Mesothelial cell of epicardium (in vitro differentiated cells): ENCODE measurements around the gene PDP2. TPM values are rescaled to one million over a fixed set of nuclear protein-coding genes. Genes with fewer than 3 reads are reported as not detected.

ENCODE experiments used
- DNase-seq, 2 experiments: peaks; one replicate each; pipeline ENCODE4 v3.0.0; 2021; ENCODE audit warnings: low spot score in 2 of 2; ENCODE audit not compliant: unreplicated experiment in 2 of 2
- H3K27ac Mint-ChIP-seq: 2 replicates; pipeline ENCODE4 v1.8.0; 2021; ENCODE audit warnings: mixed read lengths
- H3K27me3 Mint-ChIP-seq: 2 replicates; pipeline ENCODE4 v1.8.0; 2021; ENCODE audit warnings: low read depth, mixed read lengths
- H3K36me3 Mint-ChIP-seq: 2 replicates; pipeline ENCODE4 v1.8.0; 2021; ENCODE audit warnings: mixed read lengths
- H3K4me1 Mint-ChIP-seq: 2 replicates; pipeline ENCODE4 v1.8.0; 2021; ENCODE audit warnings: mixed read lengths
- H3K4me3 Mint-ChIP-seq: 2 replicates; pipeline ENCODE4 v1.8.0; 2021; ENCODE audit warnings: mild to moderate bottlenecking, moderate library complexity, mixed read lengths
- H3K9me3 Mint-ChIP-seq: 2 replicates; pipeline ENCODE4 v1.8.0; 2021; ENCODE audit warnings: mixed read lengths
- CTCF ChIP-seq: fragments of 200-600 bp; sonication (generic); IDR thresholded peaks from one replicate; pipeline ENCODE4 v1.5.0; 2021; ENCODE audit warnings: antibody characterized with exemption; ENCODE audit not compliant: unreplicated experiment
- total RNA-seq: library from RNA; stranded (reverse); gene quantifications from 3 replicates; pipeline ENCODE4 v1.2.1, GENCODE V29; 2021

PDP2 gene
- total RNA-seq, 1 donor from 2014 or later = 16.9 TPM

DNA sequence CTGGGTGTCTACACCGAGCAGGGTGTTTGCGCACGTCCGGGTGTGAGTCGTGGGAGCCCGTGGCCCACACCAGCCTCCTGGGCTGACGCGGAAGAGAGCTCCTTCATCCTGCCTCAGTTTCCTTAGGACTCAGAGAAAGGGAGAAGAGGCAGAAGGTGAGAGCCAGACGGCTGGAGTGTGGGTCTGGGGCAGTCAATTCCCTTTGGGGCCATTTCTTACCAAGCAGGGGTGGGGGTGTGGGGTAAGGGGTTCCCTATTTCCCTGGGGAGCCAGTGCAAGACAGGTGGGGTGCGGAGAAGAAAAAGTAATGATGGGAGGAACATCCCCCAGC lies 35.3 kb upstream of the PDP2 start:
- Mint-ChIP-seq H3K4me3 (peak overlapping the region; percentile 54), H3K9me3 (peaks cover under 1% of the 10 kb centered on the region), H3K27me3 (peaks cover 77% of the 10 kb centered on the region), H3K36me3 (no peaks in the 10 kb centered on the region), H3K27ac (no peak overlapping the region), H3K4me1 (peaks cover 2% of the 10 kb centered on the region)
- TF ChIP-seq CTCF = no peak
- no peak for DNase-seq

DNA sequence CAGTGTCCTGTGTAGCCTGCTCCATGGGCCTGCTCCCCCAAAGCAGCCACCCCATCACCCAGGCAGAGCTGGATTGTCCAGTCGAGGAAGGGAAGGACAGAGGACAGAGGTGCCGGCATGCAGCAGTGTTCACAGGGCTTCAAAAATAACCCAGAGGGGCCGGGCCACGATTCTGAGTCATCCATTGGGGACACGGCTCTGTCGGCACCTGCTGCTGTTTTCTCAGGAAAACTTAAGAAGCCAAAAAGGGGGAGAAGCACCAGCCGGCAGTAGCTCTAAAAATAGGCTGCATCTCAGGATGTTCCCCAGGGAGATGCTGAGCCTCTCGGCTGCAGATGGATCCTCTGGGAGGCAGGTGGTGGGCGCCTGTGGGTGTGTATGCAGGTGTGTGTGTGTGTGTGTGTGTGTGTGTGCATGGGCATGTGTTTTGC lies 34.5 kb upstream of the PDP2 start:
- no peaks in the 10 kb centered on the region for H3K9me3 Mint-ChIP-seq
- DNase-seq = no peak
- H3K27ac Mint-ChIP-seq = no peak overlapping the region
- H3K27me3 Mint-ChIP-seq = peaks cover 72% of the 10 kb centered on the region
- no peak for TF ChIP-seq CTCF
- peaks cover 2% of the 10 kb centered on the region for H3K4me1 Mint-ChIP-seq
- no peaks in the 10 kb centered on the region for H3K36me3 Mint-ChIP-seq
- no peak overlapping the region for H3K4me3 Mint-ChIP-seq

DNA sequence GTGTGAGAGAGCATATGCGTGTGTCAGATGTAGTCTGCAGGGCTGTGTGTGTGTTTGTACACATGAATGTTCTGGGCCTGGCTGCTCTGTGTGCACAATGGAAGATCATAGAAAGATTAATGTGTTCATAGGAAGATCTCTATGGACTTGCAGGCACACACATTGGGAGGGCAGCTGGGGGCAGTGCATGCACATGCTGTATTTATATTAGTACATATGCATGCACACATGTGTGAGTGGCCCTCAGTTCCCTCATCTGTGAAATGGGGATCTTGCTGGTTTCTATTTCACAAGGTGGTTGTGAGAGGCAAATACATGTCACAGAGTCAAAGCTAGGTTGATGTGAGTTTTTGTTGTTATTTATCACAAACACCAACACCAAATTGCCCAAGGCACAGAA lies 34.0 kb upstream of the PDP2 start:
- Mint-ChIP-seq H3K4me1 (peaks cover 2% of the 10 kb centered on the region), H3K27ac (no peak overlapping the region), H3K36me3 (no peaks in the 10 kb centered on the region), H3K4me3 (no peak overlapping the region), H3K9me3 (no peaks in the 10 kb centered on the region), H3K27me3 (peaks cover 69% of the 10 kb centered on the region)
- no peak for TF ChIP-seq CTCF
- DNase-seq = no peak

DNA sequence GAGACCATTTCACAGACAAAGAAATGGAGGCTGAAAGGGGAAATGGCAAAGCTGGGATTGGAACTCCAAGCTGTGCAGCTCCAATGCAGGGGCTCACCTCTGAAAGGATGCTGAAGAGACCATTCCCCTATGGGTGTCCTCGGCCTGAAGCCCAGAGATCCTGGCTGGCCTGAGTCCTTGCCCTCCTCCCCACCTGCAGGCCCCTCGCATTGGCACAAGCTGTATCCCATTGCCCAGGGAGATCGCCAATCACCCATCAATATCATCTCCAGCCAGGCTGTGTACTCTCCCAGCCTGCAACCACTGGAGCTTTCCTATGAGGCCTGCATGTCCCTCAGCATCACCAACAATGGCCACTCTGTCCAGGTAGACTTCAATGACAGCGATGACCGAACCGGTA lies 33.5 kb upstream of the PDP2 start:
- peaks cover 63% of the 10 kb centered on the region for H3K27me3 Mint-ChIP-seq

GRCh38 chr16:66847533-66848067 lies 32.7 kb upstream of the PDP2 start:
- DNase-seq = no peak
- Mint-ChIP-seq H3K36me3 (no peaks in the 10 kb centered on the region), H3K27ac (no peak overlapping the region), H3K27me3 (peaks cover 57% of the 10 kb centered on the region), H3K4me3 (no peak overlapping the region), H3K9me3 (no peaks in the 10 kb centered on the region), H3K4me1 (peaks cover 2% of the 10 kb centered on the region)
- no peak for TF ChIP-seq CTCF

More for the DNA sequence above, 33.5 kb upstream of the PDP2 start:
- Mint-ChIP-seq H3K4me1 (peaks cover 2% of the 10 kb centered on the region), H3K27ac (no peak overlapping the region), H3K9me3 (no peaks in the 10 kb centered on the region), H3K4me3 (no peak overlapping the region), H3K36me3 (no peaks in the 10 kb centered on the region)
- no peak for TF ChIP-seq CTCF
- DNase-seq = no peak

- Mint-ChIP-seq H3K9me3 (no peaks in the 10 kb centered on the region), H3K27ac (no peak overlapping the region), H3K4me1 (peaks cover 2% of the 10 kb centered on the region), H3K4me3 (no peak overlapping the region), H3K36me3 (no peaks in the 10 kb centered on the region), H3K27me3 (peaks cover 51% of the 10 kb centered on the region)
- no peak for TF ChIP-seq CTCF
- no peak for DNase-seq
Observed at GRCh38 chr16:66848172-66848571, 32.1 kb upstream of the PDP2 start.
